HepG2 (cell line): ENCODE results near the gene SPN. TPM values are rescaled to one million over a fixed set of nuclear protein-coding genes. Genes with fewer than 3 reads are reported as not detected.
A peak's percentile ranks its signal among the peaks of the same experiment; 100 is the strongest.

Experiments used
- ATAC-seq: fragments of 200-7000 bp; cut with Tn5 transposase; 3 replicates; pipeline ENCODE4 v1.9.1; 2020; ENCODE audit warnings: mild to moderate bottlenecking, moderate library complexity
- BruUV-seq: library from RNA; stranded (reverse); fragments of 400-500 nt; replicated peaks from 2 replicates; lab custom pipeline; 2021; lab: Mats Ljungman, UMichigan
- CTCF ChIA-PET: fragments of 300-600 bp; formaldehyde crosslinking; extraction: SDS; loops from one replicate; lab custom pipeline; 2021; ENCODE audit warnings: low total read pairs, inconsistent platforms, low intra/inter-chr PET ratio; lab: Yijun Ruan, JAX
- POLR2A ChIA-PET: fragments of 350-600 bp; sonication (Branson Sonifier 250); formaldehyde crosslinking; loops from one replicate; lab custom pipeline; 2020; ENCODE audit warnings: antibody characterized with exemption, inconsistent platforms; lab: Yijun Ruan, JAX
- DNase-seq: peaks from one replicate; pipeline ENCODE4 v3.0.0-alpha.2; 2015; ENCODE audit warnings: low spot score
- FAIRE-seq: peaks from 3 replicates; lab custom pipeline; 2011; peaks lifted over from hg19 to GRCh38; lab: Jason Lieb, UNC
- H2AFZ ChIP-seq: one replicate; pipeline ENCODE4 v1.6.1; 2011; ENCODE audit warnings: low read length, inconsistent platforms
- H3K27ac ChIP-seq: fragments of 300-600 bp; 3 replicates; pipeline ENCODE4 v1.8.0; 2011; ENCODE audit warnings: mixed run types, mild to moderate bottlenecking, mixed read lengths, low read length, inconsistent platforms; ENCODE audit not compliant: insufficient read depth; ENCODE audit errors: extremely low read length
- H3K27me3 ChIP-seq, 2 experiments: fragments of 200-600 bp in 1 of 2; 2 replicates in 1 of 2; 3 replicates in 1 of 2; pipeline versions ENCODE4 v1.6.0 to v1.8.0; 2011; ENCODE audit warnings: low read length in 2 of 2, mild to moderate bottlenecking in 2 of 2, moderate library complexity in 2 of 2, inconsistent platforms in 1 of 2; ENCODE audit not compliant: insufficient read depth in 2 of 2, control insufficient read depth in 1 of 2
- H3K36me3 ChIP-seq, 2 experiments: fragments of 200-600 bp in 1 of 2; replicated peaks in 1 of 2; 2 replicates in 1 of 2; 3 replicates in 1 of 2; pipeline versions ENCODE4 v1.5.1 to v1.8.0; 2011; ENCODE audit warnings: low read length in 2 of 2, inconsistent platforms in 1 of 2; ENCODE audit not compliant: insufficient read depth in 2 of 2, control insufficient read depth in 1 of 2
- H3K4me1 ChIP-seq: 2 replicates; pipeline ENCODE4 v1.5.1; 2012; ENCODE audit warnings: low read length, inconsistent platforms; ENCODE audit not compliant: insufficient read depth
- H3K4me2 ChIP-seq: 2 replicates; pipeline ENCODE4 v1.6.0; 2011; ENCODE audit warnings: low read depth, low read length, inconsistent platforms
- H3K4me3 ChIP-seq, 3 experiments: fragments of 200-600 bp in 1 of 3; sonication (generic), shearing (Covaris generic) in 1 of 3; replicated peaks in 1 of 3; 2 replicates each; pipeline ENCODE4 v1.5.1; 2011 to 2016; ENCODE audit warnings: low read length in 3 of 3, inconsistent platforms in 2 of 3, low read depth in 2 of 3, mild to moderate bottlenecking in 2 of 3, control low read depth in 1 of 3, mixed read lengths in 1 of 3; ENCODE audit not compliant: insufficient read depth in 1 of 3
- H3K79me2 ChIP-seq: one replicate; pipeline ENCODE4 v1.6.1; 2011; ENCODE audit warnings: low read length, inconsistent platforms; ENCODE audit not compliant: insufficient read depth
- H3K9ac ChIP-seq: 2 replicates; pipeline ENCODE4 v1.6.0; 2011; ENCODE audit warnings: mild to moderate bottlenecking, low read depth, low read length, inconsistent platforms; ENCODE audit not compliant: insufficient read depth
- H3K9me3 ChIP-seq: 2 replicates; pipeline ENCODE4 v1.5.1; 2012; ENCODE audit warnings: mild to moderate bottlenecking, low read length
- H4K20me1 ChIP-seq: 2 replicates; pipeline ENCODE4 v1.6.0; 2011; ENCODE audit warnings: inconsistent platforms, mild to moderate bottlenecking, low read length, moderate library complexity; ENCODE audit not compliant: insufficient read depth
- CBX1 ChIP-seq: IDR thresholded peaks from one replicate; pipeline ENCODE4 v1.6.1; 2016; ENCODE audit warnings: antibody characterized with exemption, low read depth
- CSRNP1 ChIP-seq: sonication (generic); formaldehyde crosslinking; IDR thresholded peaks from 2 replicates; pipeline ENCODE4 v1.8.1; 2023; ENCODE audit warnings: mild to moderate bottlenecking, missing genetic modification reagents
- MIER2 ChIP-seq: IDR thresholded peaks from 2 replicates; pipeline ENCODE4 v1.6.1; 2016; ENCODE audit warnings: missing biosample characterization, missing genetic modification reagents
- MNT ChIP-seq: fragments of 450-650 bp; IDR thresholded peaks from 2 replicates; pipeline ENCODE4 v1.6.1; 2016
- RBM22 ChIP-seq: fragments of 200-400 bp; formaldehyde crosslinking; optimal IDR thresholded peaks from 2 replicates; pipeline ENCODE3; 2017; ENCODE audit warnings: mild to moderate bottlenecking, low read length, moderate library complexity
- RFX3 ChIP-seq: IDR thresholded peaks from 2 replicates; pipeline ENCODE4 v1.6.1; 2016; ENCODE audit warnings: missing biosample characterization, missing genetic modification reagents
- TOE1 ChIP-seq: sonication (generic); formaldehyde crosslinking; IDR thresholded peaks from 2 replicates; pipeline ENCODE4 v1.4.0; 2020; ENCODE audit warnings: mild to moderate bottlenecking, missing genetic modification reagents
- TOPORS ChIP-seq: sonication (generic); formaldehyde crosslinking; IDR thresholded peaks from 2 replicates; pipeline ENCODE4 v1.8.0; 2023; ENCODE audit warnings: mild to moderate bottlenecking, missing genetic modification reagents
- ZNF180 ChIP-seq: sonication (generic); formaldehyde crosslinking; IDR thresholded peaks from 2 replicates; pipeline ENCODE4 v1.4.0; 2020; ENCODE audit warnings: low read depth, missing genetic modification reagents, borderline replicate concordance
- ZNF567 ChIP-seq: sonication (generic); formaldehyde crosslinking; IDR thresholded peaks from 2 replicates; pipeline ENCODE4 v1.8.1; 2023; ENCODE audit warnings: mild to moderate bottlenecking, missing genetic modification reagents, borderline replicate concordance
- WGBS: methylation state at CpG from one replicate; pipeline ENCODE4 v1.1.6; 2017; ENCODE audit warnings: low lambda C conversion rate; 5-methylcytosine and 5-hydroxymethylcytosine counted together
- in situ Hi-C: cut with HindIII; loops from 2 replicates; pipeline ENCODE4 v1.10.0; 2017; ENCODE audit warnings: low pct_unique_long_range_greater_than_20kb; ENCODE audit not compliant: extremely low pct_ligation_motif_present
- intact Hi-C: fragments of 100-400 bp; cut with micrococcal nuclease; formaldehyde crosslinking; loops from one replicate; pipeline ENCODE4 v1.10.0; 2022; ENCODE audit not compliant: unreplicated experiment
- polyA plus RNA-seq, 8 experiments: library from polyadenylated mRNA; depleted of rRNA in 3 of 8; stranded (reverse) in 7 of 8; unstranded in 1 of 8; fragments of >200 nt; fragmentation: Illumina TruSeq in 4 of 8; extraction: Trizol in 4 of 8; gene quantifications; 2 replicates each; pipeline versions ENCODE4 v1.2.1 to v1.2.3, GENCODE V29; 2011 to 2016; ENCODE audit warnings: low read depth in 4 of 8, missing spikeins in 1 of 8, mixed read lengths in 1 of 8; ENCODE audit not compliant: insufficient read depth in 1 of 8
- total RNA-seq, 5 experiments: library from RNA; depleted of rRNA; stranded (reverse); fragments of >200 nt; fragmentation: Illumina TruSeq; extraction: Trizol; gene quantifications; 2 replicates each; pipeline ENCODE4 v1.2.3, GENCODE V29; 2016; ENCODE audit warnings: low read depth in 1 of 5

Gene SPN
- total and polyA plus RNA-seq, 2 of the 13 experiments (the other 11 are each of a cell fraction or from before 2014, with no cell fraction given) = 0.22 to 1.6 TPM

- H3K79me2 ChIP-seq = peaks cover 60% of the 10 kb centered on the region
- in situ Hi-C loops = no loop called here
Measured at GRCh38 chr16:29683543-29684090, 20.6 kb downstream of the SPN start.

GRCh38 chr16:29684679-29685078 is 21.6 kb downstream of the SPN start:
- BruUV-seq = no TSS peak
- intact Hi-C loops = no loop called here
- TF ChIP-seq ZNF180 (CRISPR knock-in tag) = no peak
- TF ChIP-seq CSRNP1 (CRISPR knock-in tag) = no peak
- no peak for TF ChIP-seq RFX3 (CRISPR knock-in tag)
- peak; percentile 31 for TF ChIP-seq RBM22
- TF ChIP-seq MIER2 = no peak
- no peak for TF ChIP-seq TOPORS (CRISPR knock-in tag)
- TF ChIP-seq TOE1 (CRISPR knock-in tag) = no peak
- no peak for TF ChIP-seq CBX1

More at GRCh38 chr16:29683543-29684090, 20.6 kb downstream of the SPN start:
- BruUV-seq = no TSS peak
- FAIRE-seq (no peak), ATAC-seq (no peak), DNase-seq (no peak)
- Histone ChIP-seq H3K4me1 (peaks cover 53% of the 10 kb centered on the region), H3K9ac (no peak overlapping the region), H3K36me3 (peaks cover 4 to 30% of the 10 kb centered on the region in 2 experiments), H3K9me3 (no peaks in the 10 kb centered on the region), H2AFZ (no peak overlapping the region), H3K27ac (no peak overlapping the region), H3K27me3 (no peaks in the 10 kb centered on the region; a peak in 1 of 5 replicates), H4K20me1 (peaks cover 15% of the 10 kb centered on the region; the same call in 1 of the 2 replicates), H3K4me3 (no peak overlapping the region), H3K4me2 (no peak overlapping the region)
- ChIA-PET CTCF (no interaction called here), POLR2A (interaction anchor here (1.6 kb wide), 1 partner anchor 17 kb away, joined by 4 read pairs; no protein-coding TSS in a partner anchor)
- peak; percentile 69 for TF ChIP-seq RBM22
- 0 out of 2 replicates have a peak, but pooled peaks have one; percentile 10 for TF ChIP-seq MNT
- TF ChIP-seq ZNF567 (CRISPR knock-in tag) = no peak
- intact Hi-C loops = no loop called here
- 98% methylated on average over 9 of the region's 9 CpGs for WGBS

More at GRCh38 chr16:29684679-29685078, 21.6 kb downstream of the SPN start:
- DNase-seq (no peak), ATAC-seq (no peak), FAIRE-seq (no peak)
- H4K20me1 ChIP-seq = peaks cover 17% of the 10 kb centered on the region; the same call in 1 of the 2 replicates
- WGBS = 93% methylated on average over 10 of the region's 10 CpGs
- no peak overlapping the region for H3K4me2 ChIP-seq
- H3K36me3 ChIP-seq = peaks cover 4 to 30% of the 10 kb centered on the region in 2 experiments
- H3K9me3 ChIP-seq = no peaks in the 10 kb centered on the region
- in situ Hi-C loops = no loop called here
- POLR2A ChIA-PET = interaction anchor here (0.7 kb wide), 1 partner anchor 8 kb away, joined by 3 read pairs; no protein-coding TSS in a partner anchor
- peaks cover 64% of the 10 kb centered on the region for H3K79me2 ChIP-seq
- H3K27ac ChIP-seq = no peak overlapping the region
- no peak overlapping the region for H3K4me3 ChIP-seq
- H3K9ac ChIP-seq = no peak overlapping the region
- no peak overlapping the region for H2AFZ ChIP-seq
- CTCF ChIA-PET = no interaction called here
- H3K27me3 ChIP-seq = no peaks in the 10 kb centered on the region; a peak in 1 of 5 replicates
- peaks cover 61% of the 10 kb centered on the region for H3K4me1 ChIP-seq
